SK-N-SH (cell line): ENCODE results near the gene TPM4. TPM values are rescaled to one million over a fixed set of nuclear protein-coding genes. Genes with fewer than 3 reads are reported as not detected.

ENCODE experiments used
- CTCF ChIA-PET: fragments of 300-600, 350-600 bp; formaldehyde crosslinking; extraction: SDS; loops from one replicate; lab custom pipeline; 2021; lab: Yijun Ruan, JAX
- POLR2A ChIA-PET: fragments of 350-600 bp; sonication (Branson Sonifier 250); formaldehyde crosslinking; extraction: SDS; loops from one replicate; lab custom pipeline; 2020; ENCODE audit warnings: antibody characterized with exemption, inconsistent platforms; lab: Yijun Ruan, JAX
- DNase-seq: peaks from one replicate; pipeline ENCODE4 v3.0.0; 2012
- H2AFZ ChIP-seq: fragments of 200-600 bp; sonication (generic); 2 replicates; pipeline ENCODE4 v1.8.1; 2016; ENCODE audit warnings: antibody characterized with exemption, mild to moderate bottlenecking, low read depth
- H3F3A ChIP-seq: fragments of 200-600 bp; sonication (generic); replicated peaks from 2 replicates; pipeline ENCODE3; 2016; ENCODE audit warnings: antibody characterized with exemption, mild to moderate bottlenecking; ENCODE audit not compliant: insufficient read depth
- H3K27ac ChIP-seq, 2 experiments: fragments of 200-500 bp in 1 of 2; fragments of 200-600 bp in 1 of 2; sonication (Bioruptor generic) in 1 of 2; sonication (generic), shearing (Covaris generic) in 1 of 2; 2 replicates each; pipeline versions ENCODE4 v1.5.1 to v1.6.1; 2014 to 2016; ENCODE audit warnings: low read depth in 2 of 2, inconsistent platforms in 1 of 2, low read length in 1 of 2, mild to moderate bottlenecking in 1 of 2, mixed read lengths in 1 of 2
- H3K27me3 ChIP-seq: fragments of 200-600 bp; sonication (generic), shearing (Covaris generic); 2 replicates; pipeline ENCODE4 v1.6.1; 2016; ENCODE audit warnings: mixed run types; ENCODE audit not compliant: insufficient read depth
- H3K36me3 ChIP-seq, 2 experiments: fragments of 200-500 bp in 1 of 2; fragments of 200-600 bp in 1 of 2; sonication (Bioruptor generic) in 1 of 2; sonication (generic) in 1 of 2; replicated peaks in 1 of 2; 2 replicates each; pipeline versions ENCODE3 to v1.5.1; 2014 to 2016; ENCODE audit warnings: low read length in 1 of 2, mild to moderate bottlenecking in 1 of 2; ENCODE audit not compliant: insufficient read depth in 2 of 2, control insufficient read depth in 1 of 2
- H3K4me1 ChIP-seq, 2 experiments: fragments of 200-500 bp in 1 of 2; fragments of 200-600 bp in 1 of 2; sonication (Bioruptor generic) in 1 of 2; sonication (generic), shearing (Covaris generic) in 1 of 2; 2 replicates each; pipeline versions ENCODE4 v1.5.1 to v1.6.1; 2014 to 2016; ENCODE audit warnings: low read depth in 1 of 2, low read length in 1 of 2, mixed run types in 1 of 2; ENCODE audit not compliant: insufficient read depth in 2 of 2, control insufficient read depth in 1 of 2
- H3K4me2 ChIP-seq: fragments of 200-600 bp; sonication (generic), shearing (Covaris generic); 2 replicates; pipeline ENCODE4 v1.6.1; 2017; ENCODE audit warnings: mixed run types
- H3K4me3 ChIP-seq, 2 experiments: fragments of 200-500 bp in 1 of 2; fragments of 200-600 bp in 1 of 2; sonication (Bioruptor generic) in 1 of 2; sonication (generic), shearing (Covaris generic) in 1 of 2; 2 replicates each; pipeline versions ENCODE4 v1.5.1 to v1.8.1; 2014 to 2016; ENCODE audit warnings: low read depth in 2 of 2, inconsistent platforms in 1 of 2, low read length in 1 of 2, mild to moderate bottlenecking in 1 of 2, mixed read lengths in 1 of 2, moderate library complexity in 1 of 2
- H3K79me2 ChIP-seq: fragments of 200-600 bp; sonication (generic); 2 replicates; pipeline ENCODE4 v1.8.1; 2017; ENCODE audit warnings: mild to moderate bottlenecking; ENCODE audit not compliant: insufficient read depth
- H3K9ac ChIP-seq: fragments of 200-600 bp; sonication (generic); 2 replicates; pipeline ENCODE4 v1.6.1; 2017; ENCODE audit warnings: mixed run types
- H3K9me2 ChIP-seq: fragments of 200-600 bp; sonication (generic); 2 replicates; pipeline ENCODE4 v1.6.1; 2017; ENCODE audit warnings: mixed run types
- H3K9me3 ChIP-seq: fragments of 200-600 bp; sonication (generic); 2 replicates; pipeline ENCODE4 v1.6.1; 2017; ENCODE audit warnings: mixed run types, mild to moderate bottlenecking, moderate library complexity
- H4K20me1 ChIP-seq: fragments of 200-600 bp; sonication (generic); 2 replicates; pipeline ENCODE4 v1.6.1; 2017; ENCODE audit warnings: mild to moderate bottlenecking, mixed run types; ENCODE audit not compliant: insufficient read depth
- ELF1 ChIP-seq: IDR thresholded peaks from 2 replicates; pipeline ENCODE4 v1.4.0; 2012
- EP300 ChIP-seq, 2 experiments: IDR thresholded peaks; 2 replicates each; pipeline versions ENCODE4 v1.4.0 to v1.6.1; 2012; ENCODE audit warnings: borderline replicate concordance in 1 of 2, low read depth in 1 of 2, low read length in 1 of 2
- GABPA ChIP-seq: IDR thresholded peaks from 2 replicates; pipeline ENCODE4 v1.4.0; 2012; ENCODE audit warnings: low read depth, mild to moderate bottlenecking
- GATA2 ChIP-seq: sonication (generic); formaldehyde crosslinking; IDR thresholded peaks from 2 replicates; pipeline ENCODE4 v1.5.0; 2020; ENCODE audit warnings: mild to moderate bottlenecking, missing genetic modification reagents
- NFIC ChIP-seq: IDR thresholded peaks from 2 replicates; pipeline ENCODE4 v1.4.0; 2012; ENCODE audit warnings: borderline replicate concordance
- POLR2AphosphoS5 ChIP-seq: IDR thresholded peaks from 2 replicates; pipeline ENCODE4 v1.6.1; 2012; ENCODE audit warnings: low read depth, low read length
- RAD21 ChIP-seq: IDR thresholded peaks from 2 replicates; pipeline ENCODE4 v1.6.1; 2012; ENCODE audit warnings: mild to moderate bottlenecking, low read length
- RXRA ChIP-seq: IDR thresholded peaks from 2 replicates; pipeline ENCODE4 v1.4.0; 2012; ENCODE audit warnings: low read depth, mild to moderate bottlenecking, borderline replicate concordance
- SIN3A ChIP-seq: IDR thresholded peaks from 2 replicates; pipeline ENCODE4 v1.6.1; 2012; ENCODE audit warnings: low read depth, mild to moderate bottlenecking, low read length, moderate library complexity, borderline replicate concordance
- TAF1 ChIP-seq: IDR thresholded peaks from 2 replicates; pipeline ENCODE4 v1.6.1; 2012; ENCODE audit warnings: low read depth, mild to moderate bottlenecking, low read length, moderate library complexity, borderline replicate concordance
- TCF12 ChIP-seq: IDR thresholded peaks from 2 replicates; pipeline ENCODE4 v1.4.0; 2012
- TEAD4 ChIP-seq: IDR thresholded peaks from 2 replicates; pipeline ENCODE4 v1.4.0; 2012; ENCODE audit warnings: mild to moderate bottlenecking, borderline replicate concordance; ENCODE audit not compliant: insufficient read depth
- YY1 ChIP-seq: IDR thresholded peaks from 2 replicates; pipeline ENCODE4 v1.4.0; 2012; ENCODE audit warnings: low read depth, mild to moderate bottlenecking
- WGBS: methylation state at CpG from one replicate; pipeline ENCODE4 v1.1.6; 2017; ENCODE audit warnings: low lambda C conversion rate; 5-methylcytosine and 5-hydroxymethylcytosine counted together
- polyA plus RNA-seq, 3 experiments: library from polyadenylated mRNA; depleted of rRNA; stranded (reverse); fragments of >200 nt; gene quantifications; 2 replicates each; pipeline ENCODE4 v1.2.3, GENCODE V29; 2012
- TF ChIP-seq, protein P1 (sequence below): IDR thresholded peaks from 2 replicates; pipeline ENCODE4; 2012
- TF ChIP-seq, protein P2 (sequence below): fragments of 150-350 bp; IDR thresholded peaks from 2 replicates; pipeline ENCODE4 v1.6.1; 2017; ENCODE audit warnings: antibody characterized with exemption, low read length, low read depth, borderline replicate concordance
- TF ChIP-seq, protein P3 (sequence below): IDR thresholded peaks from 2 replicates; pipeline ENCODE4 v1.4.0; 2012; ENCODE audit warnings: low read depth, borderline replicate concordance
- TF ChIP-seq, protein P4 (sequence below): IDR thresholded peaks from 2 replicates; pipeline ENCODE4 v1.4.0; 2012; ENCODE audit warnings: low read depth, borderline replicate concordance
- TF ChIP-seq, protein P5 (sequence below): fragments of 200-600 bp; sonication (generic); IDR thresholded peaks from 2 replicates; pipeline ENCODE4 v1.6.1; 2017; ENCODE audit warnings: antibody characterized with exemption, mild to moderate bottlenecking, moderate library complexity

TPM4 gene
- polyA plus RNA-seq, 1 of the 3 experiments (the other 2 are of a cell fraction), result 440 TPM

DNA sequence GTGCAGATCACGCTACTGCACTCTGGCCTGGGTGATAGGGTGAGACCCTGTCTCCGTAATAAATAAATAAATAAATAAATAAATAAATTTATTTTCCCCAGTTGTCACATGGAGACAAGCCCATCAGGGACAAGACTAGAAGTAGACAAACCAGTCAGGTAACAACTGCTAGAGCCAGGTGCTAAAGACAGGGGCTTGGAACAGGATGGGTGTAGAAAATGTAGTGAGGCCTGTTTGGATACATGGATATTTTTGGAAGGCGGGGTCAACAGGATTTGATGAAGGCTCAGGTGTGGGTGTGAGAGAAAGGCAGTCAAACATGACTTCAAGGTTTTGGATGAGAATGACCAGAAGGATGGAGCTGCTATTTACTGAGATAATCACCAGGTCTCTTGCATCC lies 27.7 kb upstream of the TPM4 start:
- H2AFZ ChIP-seq, result no peak overlapping the region
- no peaks in the 10 kb centered on the region for H3K9me2 ChIP-seq
- H3F3A ChIP-seq, result no peaks in the 10 kb centered on the region
- peaks cover 38% of the 10 kb centered on the region; the same call in 1 of the 2 replicates for H3K27me3 ChIP-seq
- H3K4me2 ChIP-seq, result no peak overlapping the region
- CTCF ChIA-PET, result interaction anchor here (4.9 kb wide), 1 partner anchor 14 kb away, joined by 22 read pairs; no protein-coding TSS in a partner anchor
- H3K9me3 ChIP-seq, result no peaks in the 10 kb centered on the region
- TF ChIP-seq EP300 (IDR thresholded peaks at IDR 0.05; ENCODE audit: borderline replicate concordance in 1 of 2, low read depth in 1 of 2, low read length in 1 of 2) (no peak), RAD21 (no peak), RXRA (no peak), SIN3A (no peak), TAF1 (no peak), TEAD4 (no peak), YY1 (no peak), GATA2 (CRISPR knock-in tag) (no peak), ELF1 (no peak), NFIC (no peak), TCF12 (no peak), GABPA (no peak), POLR2AphosphoS5 (no peak)
- TF ChIP-seq, protein P1, sequence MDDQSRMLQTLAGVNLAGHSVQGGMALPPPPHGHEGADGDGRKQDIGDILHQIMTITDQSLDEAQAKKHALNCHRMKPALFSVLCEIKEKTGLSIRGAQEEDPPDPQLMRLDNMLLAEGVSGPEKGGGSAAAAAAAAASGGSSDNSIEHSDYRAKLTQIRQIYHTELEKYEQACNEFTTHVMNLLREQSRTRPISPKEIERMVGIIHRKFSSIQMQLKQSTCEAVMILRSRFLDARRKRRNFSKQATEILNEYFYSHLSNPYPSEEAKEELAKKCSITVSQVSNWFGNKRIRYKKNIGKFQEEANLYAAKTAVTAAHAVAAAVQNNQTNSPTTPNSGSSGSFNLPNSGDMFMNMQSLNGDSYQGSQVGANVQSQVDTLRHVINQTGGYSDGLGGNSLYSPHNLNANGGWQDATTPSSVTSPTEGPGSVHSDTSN, result no peak
- TF ChIP-seq, protein P2, sequence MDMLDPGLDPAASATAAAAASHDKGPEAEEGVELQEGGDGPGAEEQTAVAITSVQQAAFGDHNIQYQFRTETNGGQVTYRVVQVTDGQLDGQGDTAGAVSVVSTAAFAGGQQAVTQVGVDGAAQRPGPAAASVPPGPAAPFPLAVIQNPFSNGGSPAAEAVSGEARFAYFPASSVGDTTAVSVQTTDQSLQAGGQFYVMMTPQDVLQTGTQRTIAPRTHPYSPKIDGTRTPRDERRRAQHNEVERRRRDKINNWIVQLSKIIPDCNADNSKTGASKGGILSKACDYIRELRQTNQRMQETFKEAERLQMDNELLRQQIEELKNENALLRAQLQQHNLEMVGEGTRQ, result no peak
- TF ChIP-seq, protein P3, sequence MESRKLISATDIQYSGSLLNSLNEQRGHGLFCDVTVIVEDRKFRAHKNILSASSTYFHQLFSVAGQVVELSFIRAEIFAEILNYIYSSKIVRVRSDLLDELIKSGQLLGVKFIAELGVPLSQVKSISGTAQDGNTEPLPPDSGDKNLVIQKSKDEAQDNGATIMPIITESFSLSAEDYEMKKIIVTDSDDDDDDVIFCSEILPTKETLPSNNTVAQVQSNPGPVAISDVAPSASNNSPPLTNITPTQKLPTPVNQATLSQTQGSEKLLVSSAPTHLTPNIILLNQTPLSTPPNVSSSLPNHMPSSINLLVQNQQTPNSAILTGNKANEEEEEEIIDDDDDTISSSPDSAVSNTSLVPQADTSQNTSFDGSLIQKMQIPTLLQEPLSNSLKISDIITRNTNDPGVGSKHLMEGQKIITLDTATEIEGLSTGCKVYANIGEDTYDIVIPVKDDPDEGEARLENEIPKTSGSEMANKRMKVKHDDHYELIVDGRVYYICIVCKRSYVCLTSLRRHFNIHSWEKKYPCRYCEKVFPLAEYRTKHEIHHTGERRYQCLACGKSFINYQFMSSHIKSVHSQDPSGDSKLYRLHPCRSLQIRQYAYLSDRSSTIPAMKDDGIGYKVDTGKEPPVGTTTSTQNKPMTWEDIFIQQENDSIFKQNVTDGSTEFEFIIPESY, result no peak
- TF ChIP-seq, protein P4, sequence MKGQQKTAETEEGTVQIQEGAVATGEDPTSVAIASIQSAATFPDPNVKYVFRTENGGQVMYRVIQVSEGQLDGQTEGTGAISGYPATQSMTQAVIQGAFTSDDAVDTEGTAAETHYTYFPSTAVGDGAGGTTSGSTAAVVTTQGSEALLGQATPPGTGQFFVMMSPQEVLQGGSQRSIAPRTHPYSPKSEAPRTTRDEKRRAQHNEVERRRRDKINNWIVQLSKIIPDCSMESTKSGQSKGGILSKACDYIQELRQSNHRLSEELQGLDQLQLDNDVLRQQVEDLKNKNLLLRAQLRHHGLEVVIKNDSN, result no peak
- TF ChIP-seq, protein P5, sequence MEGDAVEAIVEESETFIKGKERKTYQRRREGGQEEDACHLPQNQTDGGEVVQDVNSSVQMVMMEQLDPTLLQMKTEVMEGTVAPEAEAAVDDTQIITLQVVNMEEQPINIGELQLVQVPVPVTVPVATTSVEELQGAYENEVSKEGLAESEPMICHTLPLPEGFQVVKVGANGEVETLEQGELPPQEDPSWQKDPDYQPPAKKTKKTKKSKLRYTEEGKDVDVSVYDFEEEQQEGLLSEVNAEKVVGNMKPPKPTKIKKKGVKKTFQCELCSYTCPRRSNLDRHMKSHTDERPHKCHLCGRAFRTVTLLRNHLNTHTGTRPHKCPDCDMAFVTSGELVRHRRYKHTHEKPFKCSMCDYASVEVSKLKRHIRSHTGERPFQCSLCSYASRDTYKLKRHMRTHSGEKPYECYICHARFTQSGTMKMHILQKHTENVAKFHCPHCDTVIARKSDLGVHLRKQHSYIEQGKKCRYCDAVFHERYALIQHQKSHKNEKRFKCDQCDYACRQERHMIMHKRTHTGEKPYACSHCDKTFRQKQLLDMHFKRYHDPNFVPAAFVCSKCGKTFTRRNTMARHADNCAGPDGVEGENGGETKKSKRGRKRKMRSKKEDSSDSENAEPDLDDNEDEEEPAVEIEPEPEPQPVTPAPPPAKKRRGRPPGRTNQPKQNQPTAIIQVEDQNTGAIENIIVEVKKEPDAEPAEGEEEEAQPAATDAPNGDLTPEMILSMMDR, result no peak
- H3K27ac ChIP-seq, result no peak overlapping the region
- POLR2A ChIA-PET, result no interaction called here
- 25% methylated on average over 3 of the region's 3 CpGs for WGBS
- H4K20me1 ChIP-seq, result no peaks in the 10 kb centered on the region
- H3K9ac ChIP-seq, result no peak overlapping the region
- H3K79me2 ChIP-seq, result no peaks in the 10 kb centered on the region
- H3K36me3 ChIP-seq, result no peaks in the 10 kb centered on the region
- no peak for DNase-seq
- H3K4me3 ChIP-seq, result no peak overlapping the region
- H3K4me1 ChIP-seq, result no peaks in the 10 kb centered on the region
